Astrocyte of the spinal cord (primary cell): ENCODE data around the gene BCL7C.
"Not testable (repeated sequence)": the region's sequence is repeated elsewhere in the genome, so short reads cannot be mapped to it uniquely, and the experiment has no call there.

ENCODE experiments used
- DNase-seq: peaks from one replicate; pipeline ENCODE4 v3.0.0; 2011; ENCODE audit warnings: low read depth, low spot score
- H3K4me3 ChIP-seq: 2 replicates; pipeline ENCODE4 v1.5.1; 2011; ENCODE audit warnings: low read depth, mild to moderate bottlenecking, low read length, moderate library complexity
- in situ Hi-C: cut with HindIII; loops from 2 replicates; pipeline ENCODE4 v1.10.0; 2017; ENCODE audit warnings: low sequenced_read_pairs
- TF ChIP-seq, protein P1 (sequence below): IDR thresholded peaks from 2 replicates; pipeline ENCODE4 v1.5.1; 2012; ENCODE audit warnings: low read depth, mild to moderate bottlenecking, low read length, inconsistent platforms

The BCL7C gene

DNA sequence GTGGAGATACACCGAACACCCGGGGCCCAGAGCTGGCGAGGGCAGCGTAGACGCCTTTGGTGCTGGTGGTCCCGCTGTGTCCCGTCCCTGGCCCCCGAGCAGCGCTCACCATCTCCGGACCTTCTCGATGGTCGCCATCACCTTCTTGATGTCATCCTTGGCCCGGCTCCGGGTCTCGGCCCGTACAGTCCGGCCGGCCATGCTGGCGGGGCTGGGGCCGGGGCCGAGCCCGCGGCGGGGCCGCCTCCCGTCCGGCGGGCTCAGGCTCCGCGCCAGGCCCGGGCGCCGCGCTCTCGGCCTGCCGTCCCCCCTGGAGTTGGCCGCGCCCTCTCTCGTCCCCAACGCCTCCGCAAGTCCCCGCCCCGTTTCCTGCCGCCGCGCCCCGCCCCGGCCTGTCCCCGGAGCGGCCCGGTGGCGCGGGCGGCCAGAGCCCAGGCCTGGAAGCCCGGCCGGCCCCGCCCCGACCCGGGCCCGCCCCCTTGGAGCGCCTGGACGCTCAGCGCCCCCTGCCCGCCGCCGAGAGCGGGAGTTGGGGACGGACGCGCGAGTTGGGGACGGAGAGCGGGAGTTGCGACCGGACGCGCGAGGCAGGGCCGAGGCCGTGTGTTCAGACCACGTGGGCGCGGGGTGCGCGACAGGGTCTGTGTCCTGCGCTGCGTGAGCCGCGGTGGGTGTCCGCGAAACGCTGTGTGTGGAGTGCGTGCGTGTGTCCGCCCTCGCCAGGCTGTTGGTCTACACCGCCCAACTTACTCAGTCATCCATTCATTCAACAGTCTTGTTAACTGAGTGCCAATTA is at the start of gene BCL7C:
TSS of gene BCL7C (minus strand) at position 334 of the 796 bp plus-strand sequence. CDS start at position 201, 133 bp downstream.
- peak; percentile 86 for DNase-seq
- H3K4me3 ChIP-seq: peak within 1 kb of the TSS; percentile 88
- TF ChIP-seq, protein P1, sequence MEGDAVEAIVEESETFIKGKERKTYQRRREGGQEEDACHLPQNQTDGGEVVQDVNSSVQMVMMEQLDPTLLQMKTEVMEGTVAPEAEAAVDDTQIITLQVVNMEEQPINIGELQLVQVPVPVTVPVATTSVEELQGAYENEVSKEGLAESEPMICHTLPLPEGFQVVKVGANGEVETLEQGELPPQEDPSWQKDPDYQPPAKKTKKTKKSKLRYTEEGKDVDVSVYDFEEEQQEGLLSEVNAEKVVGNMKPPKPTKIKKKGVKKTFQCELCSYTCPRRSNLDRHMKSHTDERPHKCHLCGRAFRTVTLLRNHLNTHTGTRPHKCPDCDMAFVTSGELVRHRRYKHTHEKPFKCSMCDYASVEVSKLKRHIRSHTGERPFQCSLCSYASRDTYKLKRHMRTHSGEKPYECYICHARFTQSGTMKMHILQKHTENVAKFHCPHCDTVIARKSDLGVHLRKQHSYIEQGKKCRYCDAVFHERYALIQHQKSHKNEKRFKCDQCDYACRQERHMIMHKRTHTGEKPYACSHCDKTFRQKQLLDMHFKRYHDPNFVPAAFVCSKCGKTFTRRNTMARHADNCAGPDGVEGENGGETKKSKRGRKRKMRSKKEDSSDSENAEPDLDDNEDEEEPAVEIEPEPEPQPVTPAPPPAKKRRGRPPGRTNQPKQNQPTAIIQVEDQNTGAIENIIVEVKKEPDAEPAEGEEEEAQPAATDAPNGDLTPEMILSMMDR: peak; percentile 43
- in situ Hi-C loops: loop anchor here (25.0 kb wide), 1 partner anchor 107 kb away; the partner anchor contains the start of gene ZNF629

GRCh38 chr16:30942426-30942806 is 48.5 kb upstream of the BCL7C start:
- no peak overlapping the region for H3K4me3 ChIP-seq
- in situ Hi-C loops: no loop called here
- DNase-seq: no peak
- TF ChIP-seq, protein P1: no peak

DNA sequence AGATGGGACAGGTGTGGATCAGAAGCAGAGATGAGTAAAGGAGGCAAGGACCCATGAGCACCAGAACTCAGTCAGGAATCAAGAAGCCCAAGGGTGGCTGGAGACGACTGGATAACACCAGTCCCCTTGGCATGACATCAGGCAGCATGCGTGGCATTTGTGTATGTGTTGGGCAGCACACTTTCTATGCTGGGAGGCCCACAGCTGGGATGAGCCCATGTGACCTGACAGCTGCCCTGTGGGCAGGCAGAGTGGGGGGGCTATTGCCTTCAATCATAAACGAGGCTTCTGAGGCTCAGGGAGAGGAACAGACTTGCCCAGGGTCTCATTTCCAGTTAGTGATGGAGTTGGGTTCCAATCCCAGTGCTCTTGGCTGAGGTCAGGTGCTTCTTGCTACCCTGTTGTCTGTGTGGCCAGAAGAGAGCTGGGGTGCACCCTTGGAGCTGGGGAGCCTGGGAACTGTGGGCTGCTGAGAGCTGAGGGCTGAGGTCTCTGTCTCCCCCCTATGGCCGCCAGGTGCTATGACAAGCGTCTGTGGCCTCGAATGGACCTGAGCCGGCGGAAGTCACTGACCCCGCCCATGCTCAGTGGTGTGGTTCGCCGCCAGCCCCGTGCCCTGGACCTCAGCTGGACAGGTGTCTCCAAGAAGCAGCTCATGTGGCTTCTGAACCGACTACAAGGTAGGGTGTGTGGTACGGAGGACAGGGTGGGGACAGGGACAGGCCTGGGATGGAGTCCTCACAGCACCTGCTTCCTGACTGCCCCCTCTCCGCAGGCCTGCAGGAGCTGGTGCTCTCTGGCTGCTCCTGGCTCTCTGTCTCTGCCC is 47.9 kb upstream of the BCL7C start:
- no peak overlapping the region for H3K4me3 ChIP-seq
- in situ Hi-C loops: no loop called here
- peak; percentile 59 for DNase-seq
- TF ChIP-seq, protein P1: peak; percentile 95

- in situ Hi-C loops, DNase-seq, H3K4me3 ChIP-seq: not testable (repeated sequence)
These were observed 45.7 kb upstream of the BCL7C start for GRCh38 chr16:30939571-30939970.

DNA sequence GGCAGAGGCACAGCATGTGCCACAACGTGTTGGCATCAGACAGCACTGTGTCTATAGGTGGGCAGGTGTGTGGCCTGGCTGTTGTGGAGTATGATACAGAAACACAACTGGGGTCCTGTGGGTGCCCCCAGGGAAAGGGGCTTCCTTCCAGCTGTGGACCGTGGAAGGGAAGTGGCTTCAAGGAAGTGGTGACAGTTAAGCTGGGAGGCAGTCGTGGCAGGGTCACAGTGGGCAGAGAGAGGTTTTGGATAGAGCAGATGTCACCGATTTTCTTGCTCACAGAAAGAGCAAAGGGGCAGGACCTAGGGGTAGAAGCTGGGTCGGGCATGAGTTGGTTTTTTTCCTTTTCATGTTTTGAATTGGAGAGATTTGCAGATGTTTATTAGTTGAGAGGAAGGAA is 43.8 kb upstream of the BCL7C start:
- no peak overlapping the region for H3K4me3 ChIP-seq
- in situ Hi-C loops: no loop called here
- no peak for DNase-seq
- TF ChIP-seq, protein P1: no peak

DNA sequence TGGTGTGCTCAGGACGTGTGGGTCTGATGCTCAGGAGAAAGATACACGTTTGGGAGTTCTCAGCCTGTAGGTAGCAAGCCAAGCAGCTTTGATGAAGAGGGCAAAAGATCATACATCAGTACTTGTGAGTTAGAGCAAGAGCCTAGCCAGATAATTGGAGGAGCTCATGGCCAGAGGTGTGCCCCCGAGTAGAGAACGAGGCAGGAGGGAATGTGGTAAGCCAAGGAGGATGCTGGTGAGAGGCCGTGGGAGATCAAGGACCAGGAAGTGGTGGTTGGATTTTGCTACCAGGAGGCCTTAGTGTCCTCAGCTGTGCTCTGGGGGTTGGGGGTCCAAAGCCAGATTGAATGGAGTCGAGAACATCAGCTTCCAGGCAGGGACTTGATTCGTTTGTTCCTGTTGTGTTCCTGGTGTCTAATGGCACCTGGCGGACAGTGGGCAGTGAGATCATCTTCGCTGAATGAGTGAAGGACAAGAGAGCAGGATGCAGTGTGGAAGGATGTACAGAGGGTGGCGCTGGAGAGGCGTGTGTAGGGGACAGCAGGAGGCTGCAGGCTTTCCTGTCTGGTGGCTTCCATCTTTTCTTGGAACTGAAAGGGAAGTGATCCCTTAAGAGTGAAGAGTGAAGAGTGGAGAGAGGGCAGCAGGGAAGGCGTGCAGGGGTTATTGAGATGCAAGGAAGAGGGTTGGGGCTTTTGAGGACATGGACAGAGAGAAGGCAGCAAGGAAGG is 41.1 kb upstream of the BCL7C start:
- H3K4me3 ChIP-seq: no peak overlapping the region
- DNase-seq: peak; percentile 43
- in situ Hi-C loops: no loop called here
- TF ChIP-seq, protein P1: peak; percentile 72
